Immature natural killer cell (primary cell): Measurements from ENCODE around the gene KRTAP4-16. TPM values are rescaled to one million over a fixed set of nuclear protein-coding genes. Genes with fewer than 3 reads are reported as not detected.
"Not testable (repeated sequence)": the region's sequence is repeated elsewhere in the genome, so short reads cannot be mapped to it uniquely, and the experiment has no call there.

Experiments
- DNase-seq, 3 donors: peaks; one replicate each; pipeline ENCODE4 v3.0.0; 2022; ENCODE audit warnings: mixed read lengths in 1 of 3
- H3K27ac Mint-ChIP-seq, 6 donors: one replicate each; pipeline ENCODE4 v1.8.0; 2020; ENCODE audit warnings: mixed read lengths in 6 of 6, mild to moderate bottlenecking in 5 of 6, inconsistent platforms in 4 of 6, moderate library complexity in 3 of 6
- H3K27me3 Mint-ChIP-seq, 3 donors: one replicate each; pipeline ENCODE4 v1.8.0; 2020 to 2021; ENCODE audit warnings: low read depth in 3 of 3, mild to moderate bottlenecking in 3 of 3, mixed read lengths in 3 of 3, moderate library complexity in 3 of 3, inconsistent platforms in 1 of 3
- H3K36me3 Mint-ChIP-seq, 3 donors: one replicate each; pipeline ENCODE4 v1.8.0; 2020; ENCODE audit warnings: mixed read lengths in 3 of 3, inconsistent platforms in 2 of 3, mild to moderate bottlenecking in 2 of 3
- H3K4me1 Mint-ChIP-seq, 2 donors: one replicate each; pipeline ENCODE4 v1.8.0; 2020; ENCODE audit warnings: inconsistent platforms in 2 of 2, mild to moderate bottlenecking in 2 of 2, mixed read lengths in 2 of 2, moderate library complexity in 1 of 2
- H3K4me3 Mint-ChIP-seq, 5 donors: one replicate each; pipeline ENCODE4 v1.8.0; 2020; ENCODE audit warnings: mild to moderate bottlenecking in 5 of 5, mixed read lengths in 5 of 5, inconsistent platforms in 3 of 5, moderate library complexity in 3 of 5
- H3K9me3 Mint-ChIP-seq, 6 donors: one replicate each; pipeline ENCODE4 v1.8.0; 2020; ENCODE audit warnings: mild to moderate bottlenecking in 6 of 6, mixed read lengths in 6 of 6, inconsistent platforms in 4 of 6, moderate library complexity in 3 of 6
- polyA plus RNA-seq, 3 donors: library from polyadenylated mRNA; unstranded; fragments of 300-500 nt; fragmentation: Illumina TruSeq; gene quantifications; one replicate each; pipeline ENCODE4 v1.2.3, GENCODE V29; 2021

KRTAP4-16 gene
- polyA plus RNA-seq: not detected

GRCh38 chr17:41101586-41102259, at the start of gene KRTAP4-16:
Gene KRTAP4-16, minus strand, starts transcription at chr17:41102209. Its CDS starts 0 bp downstream, at chr17:41102209.
- no peaks in the 10 kb centered on the region for H3K9me3 Mint-ChIP-seq
- no peaks in the 10 kb centered on the region for H3K4me1 Mint-ChIP-seq
- no peak within 1 kb of the TSS for H3K4me3 Mint-ChIP-seq
- H3K27me3 Mint-ChIP-seq: peaks cover 2 to 11% (median 7%) of the 10 kb centered on the region in 3 donors
- H3K27ac Mint-ChIP-seq: no peak within 1 kb of the TSS
- no peaks in the 10 kb centered on the region for H3K36me3 Mint-ChIP-seq
- DNase-seq: no peak

DNA sequence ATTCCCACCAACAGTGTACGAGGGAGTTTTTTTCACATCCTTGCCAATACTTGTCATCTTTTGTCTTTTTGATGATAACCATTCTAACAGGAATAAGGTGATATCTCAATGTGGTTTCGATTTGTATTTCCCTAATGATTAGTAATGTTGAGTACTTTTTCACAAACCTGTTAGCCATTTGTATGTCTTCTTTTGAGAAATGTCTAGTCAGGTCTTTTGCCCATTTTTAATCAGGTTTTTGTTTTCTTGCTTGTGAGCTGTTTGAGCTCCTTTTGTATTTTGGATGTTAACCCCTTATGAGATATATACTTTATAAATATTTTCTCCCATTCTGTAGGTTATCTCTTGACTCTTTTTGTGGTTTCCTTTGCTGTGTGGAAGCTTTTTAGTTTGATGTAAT, 49.5 kb upstream of the KRTAP4-16 start:
- no peak for DNase-seq
- H3K4me3 Mint-ChIP-seq: no peak overlapping the region
- no peak overlapping the region for H3K27ac Mint-ChIP-seq
- peaks cover 0 to 10% (median 3%) of the 10 kb centered on the region in 3 donors for H3K27me3 Mint-ChIP-seq
- no peaks in the 10 kb centered on the region for H3K36me3 Mint-ChIP-seq
- H3K9me3 Mint-ChIP-seq: no peaks in the 10 kb centered on the region
- no peaks in the 10 kb centered on the region for H3K4me1 Mint-ChIP-seq

GRCh38 chr17:41150026-41150425, 48.0 kb upstream of the KRTAP4-16 start:
- Mint-ChIP-seq H3K36me3 (no peaks in the 10 kb centered on the region), H3K4me3 (no peak overlapping the region), H3K4me1 (no peaks in the 10 kb centered on the region), H3K9me3 (peaks cover 0 to 1% (median 0%) of the 10 kb centered on the region in 6 donors), H3K27me3 (peaks cover 0 to 6% (median 3%) of the 10 kb centered on the region in 3 donors), H3K27ac (no peak overlapping the region)
- DNase-seq: no peak

DNA sequence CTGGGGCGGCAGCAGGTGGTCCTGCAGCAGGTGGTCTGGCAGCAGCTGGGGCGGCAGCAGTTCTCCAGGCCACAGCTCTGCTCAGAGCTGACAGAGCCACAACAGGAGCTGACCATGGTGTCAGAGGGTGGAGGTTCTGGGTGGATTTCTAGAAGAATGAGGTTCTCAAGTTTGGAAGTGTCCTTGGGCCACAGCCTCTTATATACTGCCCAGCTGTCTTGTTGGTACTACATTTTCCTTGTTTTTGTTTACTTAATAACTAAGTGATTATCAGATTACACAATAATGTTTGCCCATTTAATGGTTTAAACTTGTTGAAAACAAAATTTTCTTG, 47.6 kb upstream of the KRTAP4-16 start, which contains the start of gene KRTAP4-5:
Gene KRTAP4-5, minus strand, starts transcription at position 174 of the 334 bp plus-strand sequence. Its CDS starts 58 bp downstream, at position 116.
- no peak for DNase-seq
- Mint-ChIP-seq H3K4me3 (no peak within 1 kb of the TSS), H3K9me3 (peaks cover 0 to 2% (median 0%) of the 10 kb centered on the region in 6 donors), H3K27me3 (peaks cover 0 to 6% (median 3%) of the 10 kb centered on the region in 3 donors), H3K27ac (no peak within 1 kb of the TSS), H3K36me3 (no peaks in the 10 kb centered on the region), H3K4me1 (no peaks in the 10 kb centered on the region)

DNA sequence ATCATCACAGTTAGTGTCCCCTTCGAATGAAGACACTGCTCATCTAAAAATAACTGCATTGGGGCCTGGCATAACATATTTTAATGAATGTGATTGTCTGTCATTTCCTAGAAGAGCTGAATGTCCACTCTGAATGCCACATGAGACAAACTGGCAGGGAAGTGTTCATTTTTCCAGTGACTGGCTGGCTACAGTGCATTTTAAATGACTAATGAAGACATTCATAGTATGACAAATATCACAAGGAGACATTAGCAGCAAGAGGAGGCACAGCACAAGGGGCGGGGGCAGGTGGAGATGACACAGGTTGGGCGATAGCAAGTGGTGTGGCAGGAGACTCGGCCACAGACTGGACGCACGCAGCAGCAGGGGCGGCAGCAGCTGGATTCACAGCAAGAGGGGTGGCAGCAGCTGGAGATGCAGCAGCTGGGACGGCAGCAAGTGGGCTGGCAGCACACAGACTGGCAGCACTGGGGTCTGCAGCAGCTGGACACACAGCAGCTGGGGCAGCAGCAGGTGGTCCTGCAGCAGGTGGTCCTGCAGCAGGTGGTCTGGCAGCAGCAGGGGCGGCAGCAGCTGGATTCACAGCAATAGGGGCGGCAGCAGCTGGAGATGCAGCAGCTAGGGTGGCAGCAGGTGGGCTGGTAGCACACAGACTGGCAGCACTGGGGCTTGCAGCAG, 47.1 kb upstream of the KRTAP4-16 start:
- not testable (repeated sequence) for H3K27me3 Mint-ChIP-seq, H3K36me3 Mint-ChIP-seq, H3K27ac Mint-ChIP-seq

DNA sequence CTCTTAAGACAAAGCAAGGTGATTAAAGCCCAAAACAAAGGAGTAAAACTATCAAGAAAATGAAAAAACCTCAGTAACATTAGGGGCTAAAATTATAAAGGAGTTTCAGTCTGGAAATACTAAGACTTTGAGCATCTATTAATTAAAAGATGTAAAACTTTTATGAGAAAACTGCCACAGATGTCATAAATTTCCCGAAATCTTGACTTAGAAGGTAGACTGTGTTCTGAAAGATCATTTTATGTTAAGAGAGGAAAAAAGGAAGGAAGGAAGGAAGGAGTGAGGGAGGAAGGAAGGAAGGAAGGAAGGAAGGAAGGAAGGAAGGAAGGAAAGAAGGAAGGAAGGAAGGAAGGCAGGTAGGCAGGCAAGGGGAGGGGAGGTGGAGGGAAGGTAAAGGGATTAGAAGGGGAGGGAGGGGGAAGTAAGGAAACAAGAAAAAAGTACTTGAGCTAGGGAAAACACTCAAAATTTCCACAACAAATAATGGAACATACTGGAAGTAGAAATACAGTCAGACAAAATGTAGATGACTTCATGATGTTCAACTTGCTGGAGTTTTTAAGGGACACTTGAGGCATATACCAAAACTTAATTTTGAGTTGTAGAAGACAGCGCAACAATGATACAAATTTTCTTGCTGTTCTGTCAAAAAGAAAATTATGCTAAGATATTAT, 45.7 kb upstream of the KRTAP4-16 start:
- Mint-ChIP-seq H3K4me3 (no peak overlapping the region), H3K27ac (no peak overlapping the region), H3K27me3 (peaks cover 0 to 6% (median 1%) of the 10 kb centered on the region in 3 donors), H3K4me1 (no peaks in the 10 kb centered on the region), H3K9me3 (peaks cover 6 to 10% (median 7%) of the 10 kb centered on the region in 6 donors), H3K36me3 (peaks cover 0 to 7% (median 5%) of the 10 kb centered on the region in 3 donors)
- DNase-seq: no peak

More for the DNA sequence above, 47.1 kb upstream of the KRTAP4-16 start:
- not testable (repeated sequence) for H3K4me3 Mint-ChIP-seq, DNase-seq, H3K4me1 Mint-ChIP-seq, H3K9me3 Mint-ChIP-seq

DNA sequence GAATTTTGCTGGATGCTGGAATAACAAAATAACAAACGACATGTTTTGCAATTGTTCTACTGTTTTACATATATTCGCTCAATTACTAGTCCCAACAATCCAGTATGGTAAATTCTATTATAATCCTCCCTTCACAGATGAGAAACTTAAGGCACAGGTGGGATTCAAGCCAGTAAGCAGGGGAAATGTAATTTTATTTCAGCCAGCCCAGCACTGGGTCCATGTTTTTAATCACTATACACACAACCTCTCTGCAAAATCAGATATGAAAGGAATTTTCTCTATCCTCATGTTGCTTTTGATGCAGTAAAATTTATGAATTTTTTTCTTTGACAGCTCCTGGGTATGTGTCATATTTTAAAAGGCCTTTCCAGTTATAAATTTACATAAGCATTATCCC, 43.3 kb upstream of the KRTAP4-16 start:
- DNase-seq: no peak
- Mint-ChIP-seq H3K9me3 (peaks cover 6 to 22% (median 11%) of the 10 kb centered on the region in 6 donors), H3K4me3 (no peak overlapping the region), H3K27me3 (peaks cover 0 to 10% (median 1%) of the 10 kb centered on the region in 3 donors), H3K27ac (no peak overlapping the region), H3K36me3 (peaks cover 0 to 7% (median 5%) of the 10 kb centered on the region in 3 donors), H3K4me1 (no peaks in the 10 kb centered on the region)

GRCh38 chr17:41144846-41145245, 42.8 kb upstream of the KRTAP4-16 start:
- Mint-ChIP-seq H3K36me3 (peaks cover 0 to 7% (median 5%) of the 10 kb centered on the region in 3 donors), H3K9me3 (peaks cover 6 to 22% (median 11%) of the 10 kb centered on the region in 6 donors), H3K27ac (no peak overlapping the region), H3K27me3 (peaks cover 0 to 10% (median 1%) of the 10 kb centered on the region in 3 donors), H3K4me1 (no peaks in the 10 kb centered on the region), H3K4me3 (no peak overlapping the region)
- DNase-seq: no peak

DNA sequence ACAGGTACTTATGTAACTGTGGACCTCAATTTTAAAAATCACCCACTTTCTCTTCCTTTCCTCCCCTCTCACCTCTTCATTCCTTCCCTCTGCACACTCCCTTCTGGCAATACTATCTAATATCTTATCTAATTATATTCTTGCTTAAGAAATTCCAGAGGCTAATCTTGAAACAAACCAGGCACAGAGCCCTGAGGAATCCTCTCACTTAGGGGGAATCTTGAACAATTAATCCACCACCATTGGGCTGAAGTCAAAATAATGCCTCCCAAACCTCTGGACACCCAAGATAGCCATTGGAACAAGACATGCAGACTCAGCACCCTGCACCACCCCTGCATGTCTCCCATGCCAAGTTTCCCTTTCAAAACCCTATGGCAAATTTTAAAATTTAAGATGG, 39.4 kb upstream of the KRTAP4-16 start:
- peaks cover 6 to 27% (median 13%) of the 10 kb centered on the region in 6 donors for H3K9me3 Mint-ChIP-seq
- peaks cover 0 to 11% (median 10%) of the 10 kb centered on the region in 3 donors for H3K36me3 Mint-ChIP-seq
- no peak for DNase-seq
- H3K27me3 Mint-ChIP-seq: peaks cover under 1 to 19% (median 2%) of the 10 kb centered on the region in 3 donors
- no peaks in the 10 kb centered on the region for H3K4me1 Mint-ChIP-seq
- no peak overlapping the region for H3K4me3 Mint-ChIP-seq
- no peak overlapping the region for H3K27ac Mint-ChIP-seq

DNA sequence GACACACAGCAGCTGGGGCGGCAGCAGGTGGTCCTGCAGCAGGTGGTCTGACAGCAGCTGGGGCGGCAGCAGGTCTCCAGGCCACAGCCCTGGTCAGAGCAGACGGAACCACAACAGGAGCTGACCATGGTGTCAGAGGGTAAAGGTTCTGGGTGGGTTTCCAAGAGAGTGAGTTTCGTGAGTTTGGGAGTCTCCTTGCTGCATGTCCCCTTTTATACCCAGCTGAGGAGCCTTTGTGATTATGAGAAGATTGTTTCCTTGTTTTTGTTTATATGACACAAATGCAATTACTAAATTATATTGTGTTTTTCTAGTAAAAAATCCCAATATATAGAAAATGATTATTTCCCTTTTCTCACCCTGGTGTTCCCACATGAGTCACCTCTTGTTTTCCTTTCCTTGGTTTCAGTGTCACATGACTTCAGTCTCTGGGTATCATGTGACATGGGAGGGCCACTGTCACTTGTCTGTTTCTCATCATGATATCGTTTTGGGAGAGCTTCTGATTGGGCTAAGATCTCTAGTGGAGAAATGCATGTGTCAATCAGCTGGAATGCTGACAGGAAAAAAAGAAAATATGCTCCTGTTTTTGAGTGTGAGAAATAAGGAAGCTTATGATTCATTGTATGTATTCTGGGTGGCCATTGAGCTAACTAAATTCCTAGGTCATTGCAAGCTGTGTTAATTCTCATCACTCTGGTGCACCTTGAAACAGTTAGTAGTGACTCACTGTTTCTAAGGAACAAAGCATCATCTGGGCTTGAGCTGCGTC, 38.5 kb upstream of the KRTAP4-16 start, which contains the start of gene KRTAP4-6:
Gene KRTAP4-6, minus strand, starts transcription at position 185 of the 772 bp plus-strand sequence. Its CDS starts 57 bp downstream, at position 128.
- Mint-ChIP-seq H3K27ac (no peak within 1 kb of the TSS), H3K4me3 (no peak within 1 kb of the TSS), H3K9me3 (peaks cover 6 to 27% (median 13%) of the 10 kb centered on the region in 6 donors), H3K4me1 (no peaks in the 10 kb centered on the region), H3K36me3 (peaks cover 0 to 11% (median 10%) of the 10 kb centered on the region in 3 donors), H3K27me3 (peaks cover 1 to 19% (median 2%) of the 10 kb centered on the region in 3 donors)
- DNase-seq: no peak

DNA sequence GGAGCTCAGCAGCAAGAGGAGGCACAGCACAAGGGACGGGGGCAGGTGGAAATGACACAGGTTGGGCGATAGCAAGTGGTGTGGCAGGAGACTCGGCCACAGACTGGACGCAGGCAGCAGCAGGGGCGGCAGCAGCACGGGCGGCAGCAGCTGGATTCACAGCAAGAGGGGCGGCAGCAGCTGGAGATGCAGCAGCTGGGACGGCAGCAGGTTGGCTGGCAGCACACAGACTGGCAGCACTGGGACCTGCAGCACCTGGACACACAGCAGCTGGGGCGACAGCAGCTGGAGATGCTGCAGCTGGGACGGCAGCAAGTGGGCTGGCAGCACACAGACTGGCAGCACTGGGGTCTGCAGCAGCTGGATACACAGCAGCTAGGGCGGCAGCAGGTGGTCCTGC, 37.9 kb upstream of the KRTAP4-16 start:
- H3K4me3 Mint-ChIP-seq, DNase-seq, H3K27ac Mint-ChIP-seq, H3K4me1 Mint-ChIP-seq: not testable (repeated sequence)
- H3K9me3 Mint-ChIP-seq: peaks cover 6 to 27% (median 12%) of the 10 kb centered on the region in 6 donors
- peaks cover 0 to 11% (median 10%) of the 10 kb centered on the region in 3 donors for H3K36me3 Mint-ChIP-seq
- peaks cover 1 to 19% (median 2%) of the 10 kb centered on the region in 3 donors for H3K27me3 Mint-ChIP-seq

- Mint-ChIP-seq H3K27me3 (peaks cover 1 to 12% (median 2%) of the 10 kb centered on the region in 3 donors), H3K4me1 (peaks cover 0 to 7% of the 10 kb centered on the region in 2 donors), H3K36me3 (no peaks in the 10 kb centered on the region), H3K27ac (no peak overlapping the region), H3K9me3 (no peaks in the 10 kb centered on the region), H3K4me3 (no peak overlapping the region)
- no peak for DNase-seq
Observed at GRCh38 chr17:41133880-41134735, 32.1 kb upstream of the KRTAP4-16 start.
